Fibroblast of mammary gland (primary cell): Measurements from ENCODE around the gene KCNK3.

Experiments used
- DNase-seq: peaks from one replicate; pipeline ENCODE4 v3.0.0-alpha.2; 2010; ENCODE audit warnings: low read depth
- H3K4me3 ChIP-seq: 2 replicates; pipeline ENCODE4 v1.5.1; 2011; ENCODE audit warnings: low read depth, mild to moderate bottlenecking, low read length, moderate library complexity; ENCODE audit not compliant: control insufficient read depth
- CTCF ChIP-seq: conservative IDR thresholded peaks from 2 replicates; pipeline ENCODE4 v1.5.1; 2011; ENCODE audit warnings: low read depth, low read length, inconsistent platforms; ENCODE audit not compliant: control insufficient read depth, insufficient read depth

Gene KCNK3

GRCh38 chr2:26672112-26672817 lies 20.3 kb upstream of the KCNK3 start:
- no peak overlapping the region for H3K4me3 ChIP-seq
- TF ChIP-seq CTCF: no peak
- no peak for DNase-seq

- no peak overlapping the region for H3K4me3 ChIP-seq
- no peak for DNase-seq
- no peak for TF ChIP-seq CTCF
Observed at GRCh38 chr2:26672818-26673393, 19.6 kb upstream of the KCNK3 start.

- no peak for DNase-seq
- no peak overlapping the region for H3K4me3 ChIP-seq
- TF ChIP-seq CTCF: no peak
Observed at GRCh38 chr2:26674002-26674751, 18.3 kb upstream of the KCNK3 start.

GRCh38 chr2:26674771-26675170 lies 17.8 kb upstream of the KCNK3 start:
- TF ChIP-seq CTCF: no peak
- H3K4me3 ChIP-seq: no peak overlapping the region
- DNase-seq: no peak

GRCh38 chr2:26675651-26676255 lies 16.8 kb upstream of the KCNK3 start:
- no peak for TF ChIP-seq CTCF
- no peak for DNase-seq

GRCh38 chr2:26678035-26678434 lies 14.5 kb upstream of the KCNK3 start:
- peak; percentile 35 for DNase-seq
- no peak for TF ChIP-seq CTCF

More at GRCh38 chr2:26675651-26676255, 16.8 kb upstream of the KCNK3 start:
- H3K4me3 ChIP-seq: no peak overlapping the region

More at GRCh38 chr2:26678035-26678434, 14.5 kb upstream of the KCNK3 start:
- no peak overlapping the region for H3K4me3 ChIP-seq
